CD4-positive, alpha-beta T cell treated with Interleukin-12 subunit alpha and Interleukin-12 subunit beta, for 1 hour (primary cell): ENCODE measurements around the gene BAZ1A.

Source experiments
- DNase-seq: peaks from one replicate; pipeline ENCODE4 v3.0.0-alpha.2; 2020

The BAZ1A gene

GRCh38 chr14:34875031-34875922 is at the start of gene BAZ1A:
Gene BAZ1A, minus strand, starts transcription at chr14:34875360. Its CDS starts 756 bp downstream, at chr14:34874604.
- peak; percentile 68 for DNase-seq

GRCh38 chr14:34920339-34920738 is 45.2 kb upstream of the BAZ1A start:
- no peak for DNase-seq

- DNase-seq = no peak
Measured at GRCh38 chr14:34913619-34914018, 38.5 kb upstream of the BAZ1A start.

GRCh38 chr14:34912966-34913365 is 37.8 kb upstream of the BAZ1A start:
- no peak for DNase-seq

GRCh38 chr14:34912182-34912581 is 37.0 kb upstream of the BAZ1A start:
- DNase-seq = no peak

GRCh38 chr14:34911209-34912150 is 36.3 kb upstream of the BAZ1A start:
- DNase-seq = no peak

GRCh38 chr14:34906287-34906686 is 31.1 kb upstream of the BAZ1A start:
- DNase-seq = no peak

GRCh38 chr14:34895277-34895676 is 20.1 kb upstream of the BAZ1A start:
- no peak for DNase-seq

- no peak for DNase-seq
Measured at GRCh38 chr14:34890937-34891336, 15.8 kb upstream of the BAZ1A start.

GRCh38 chr14:34888186-34888585 is 13.0 kb upstream of the BAZ1A start:
- no peak for DNase-seq

GRCh38 chr14:34883954-34884353 is 8.8 kb upstream of the BAZ1A start:
- no peak for DNase-seq

- peak; percentile 44 for DNase-seq
Measured at GRCh38 chr14:34874386-34875030, 652 bp downstream of the BAZ1A start.

- DNase-seq = peak; percentile 84
Measured at GRCh38 chr14:34873589-34874385, 1.4 kb downstream of the BAZ1A start.

GRCh38 chr14:34872822-34873588 is 2.2 kb downstream of the BAZ1A start:
- peak; percentile 36 for DNase-seq

- no peak for DNase-seq
Measured at GRCh38 chr14:34867199-34867598, 8.0 kb downstream of the BAZ1A start.

- DNase-seq = no peak
Measured at GRCh38 chr14:34865889-34866574, 9.1 kb downstream of the BAZ1A start.

- no peak for DNase-seq
Measured at GRCh38 chr14:34863844-34864243, 11.3 kb downstream of the BAZ1A start.

GRCh38 chr14:34858765-34859164 is 16.4 kb downstream of the BAZ1A start:
- no peak for DNase-seq

GRCh38 chr14:34857689-34858449 is 17.3 kb downstream of the BAZ1A start:
- peak; percentile 53 for DNase-seq

GRCh38 chr14:34853041-34853440 is 22.1 kb downstream of the BAZ1A start:
- DNase-seq = no peak
